ENCODE data around the gene MRAP.

Gene MRAP

DNA sequence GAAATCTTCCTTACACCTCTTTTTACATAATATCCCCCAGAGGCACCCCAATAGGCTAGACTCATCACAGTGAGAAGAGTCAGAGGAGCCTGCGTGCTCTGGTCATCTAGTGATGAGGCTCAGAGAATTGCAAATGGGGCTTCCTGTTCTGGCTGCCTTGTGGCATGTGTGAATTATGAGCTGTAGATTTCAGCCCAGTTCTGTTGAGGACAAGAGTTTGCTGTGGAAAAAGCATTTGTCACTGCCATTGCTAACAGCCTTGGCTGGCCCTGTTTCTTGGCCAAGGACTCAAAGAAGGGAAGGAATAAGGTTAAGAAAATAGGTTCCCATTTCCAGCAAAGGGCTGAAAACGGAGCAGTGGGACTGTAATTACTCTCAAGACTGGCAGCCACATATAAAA lies 30.7 kb downstream of the MRAP start:
- DNase-seq = no peak

DNA sequence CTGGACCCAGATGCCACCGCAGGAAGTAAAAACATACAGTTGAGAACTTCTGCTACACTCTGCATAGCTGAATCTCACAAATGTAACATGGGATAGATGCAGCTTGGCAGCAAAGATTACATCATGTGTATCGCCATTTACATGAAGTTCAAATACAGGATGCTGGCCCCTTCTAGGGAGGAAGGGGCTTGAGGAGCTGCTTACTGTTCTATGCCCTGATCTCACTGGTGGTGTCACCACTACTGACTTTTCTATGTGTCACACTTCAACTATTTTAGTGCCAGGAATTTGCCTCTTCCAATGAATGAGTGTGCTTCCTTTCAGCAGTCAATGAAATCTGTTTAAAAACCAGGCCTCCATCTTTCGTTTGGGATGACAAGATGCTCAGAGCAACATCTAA lies 31.1 kb downstream of the MRAP start:
- DNase-seq = no peak

DNA sequence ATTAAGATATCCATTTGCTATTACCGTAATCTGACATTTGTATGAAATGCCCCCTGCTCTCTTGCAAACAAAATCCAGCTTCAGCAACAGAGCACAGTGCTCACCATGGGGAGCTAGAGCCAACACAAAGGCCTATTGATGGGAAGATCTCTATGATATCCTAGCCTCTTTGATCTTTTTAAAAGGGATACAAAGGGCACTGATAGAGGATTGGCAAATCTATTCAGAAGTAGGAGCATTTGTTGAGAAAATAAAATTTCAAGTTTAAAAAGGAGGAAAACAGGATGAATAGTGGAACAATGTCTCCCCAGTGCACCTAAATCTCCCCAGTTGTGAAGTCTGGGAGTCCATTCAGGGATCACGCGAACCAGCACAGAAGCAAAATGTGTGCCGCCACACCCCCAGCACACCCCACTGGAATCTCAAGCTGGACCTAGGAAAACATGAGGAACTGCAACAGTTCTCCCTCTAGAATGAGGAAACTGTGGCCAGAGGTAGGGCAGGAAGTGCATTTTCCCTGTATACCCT lies 32.2 kb downstream of the MRAP start:
- DNase-seq = no peak

GRCh38 chr21:32331444-32332305 lies 33.0 kb downstream of the MRAP start:
- no peak for DNase-seq

DNA sequence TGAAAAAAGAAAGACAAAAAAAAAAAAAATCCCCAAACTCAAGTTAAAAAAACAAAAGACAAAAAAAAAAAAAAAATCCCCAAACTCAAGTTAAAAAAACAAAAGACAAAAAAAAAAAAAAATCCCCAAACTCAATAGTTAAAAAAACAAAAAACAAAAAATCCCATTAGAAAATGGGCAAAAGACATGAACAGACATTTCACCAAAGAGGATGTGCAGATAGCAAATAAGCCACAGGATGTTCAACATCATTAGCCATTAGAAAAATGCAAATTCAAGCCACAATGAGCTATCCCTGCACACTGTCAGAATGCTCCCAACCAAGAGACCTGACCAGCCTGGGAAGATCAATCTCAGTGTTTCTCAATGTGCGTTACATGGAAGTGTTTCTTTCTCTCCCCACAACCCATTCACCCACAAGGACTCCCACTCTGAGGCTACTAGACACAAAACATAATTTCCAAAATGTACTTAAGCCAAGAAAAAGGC lies 33.9 kb downstream of the MRAP start:
- DNase-seq = no peak

DNA sequence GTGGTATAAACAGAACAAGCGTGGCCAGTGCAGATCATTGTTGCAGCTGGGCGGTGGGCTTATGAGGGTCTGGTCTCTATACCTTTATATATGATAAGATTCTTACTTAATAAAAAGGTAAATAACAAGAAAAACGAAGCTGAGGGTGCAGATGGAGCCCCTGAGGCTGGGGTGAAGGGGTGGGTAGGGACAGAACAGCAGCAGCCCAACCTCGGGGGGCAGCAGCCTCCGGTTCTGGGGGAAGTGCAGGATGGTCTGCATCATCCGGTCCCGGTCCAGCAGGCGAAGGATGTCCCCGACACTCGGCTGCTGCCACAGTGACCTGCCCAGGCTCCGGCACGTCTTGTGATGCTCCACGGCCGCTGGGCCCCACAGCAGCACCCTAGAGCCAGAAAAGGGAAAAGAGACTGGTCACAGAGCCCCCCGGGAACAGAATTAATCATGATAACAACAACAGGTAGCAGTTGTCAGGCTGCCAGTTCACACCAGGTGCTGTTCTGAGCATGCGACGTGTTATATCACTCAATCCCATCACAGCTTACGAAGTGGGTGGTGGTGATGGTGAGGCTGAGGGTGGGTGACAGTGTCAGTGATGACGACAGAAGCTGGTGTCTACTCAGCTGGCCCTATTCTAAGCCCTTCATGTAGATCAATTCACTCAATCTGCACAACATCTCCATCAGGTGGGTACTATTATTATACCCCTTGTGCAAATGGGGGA lies 35.5 kb downstream of the MRAP start:
- no peak for DNase-seq

DNA sequence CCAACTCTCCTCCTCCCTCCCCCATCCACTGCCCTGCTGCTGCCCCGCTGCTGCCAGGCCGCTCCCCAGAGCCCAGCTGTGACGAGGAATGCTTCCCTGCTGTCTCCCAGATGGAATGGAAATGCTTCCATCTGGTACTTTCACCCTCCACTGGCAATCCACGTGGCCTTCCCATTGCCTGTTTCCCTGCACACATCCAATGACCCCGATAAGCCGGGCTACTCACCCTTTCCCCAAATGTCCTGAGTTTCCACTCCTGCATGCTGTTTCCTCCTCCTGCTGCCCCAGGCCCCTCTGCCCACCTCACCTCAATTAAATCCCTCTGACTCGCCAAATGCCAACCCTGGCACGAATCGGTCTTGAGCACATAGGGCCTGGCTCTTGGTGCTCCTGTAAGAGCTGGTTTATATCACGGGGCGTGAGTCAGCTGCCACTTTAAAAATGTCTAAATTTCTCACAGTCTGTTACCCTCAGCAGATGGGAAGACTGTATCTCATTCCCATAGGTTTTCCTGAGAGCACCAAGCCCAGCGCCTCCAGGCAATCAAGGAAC lies 36.4 kb downstream of the MRAP start:
- no peak for DNase-seq

DNA sequence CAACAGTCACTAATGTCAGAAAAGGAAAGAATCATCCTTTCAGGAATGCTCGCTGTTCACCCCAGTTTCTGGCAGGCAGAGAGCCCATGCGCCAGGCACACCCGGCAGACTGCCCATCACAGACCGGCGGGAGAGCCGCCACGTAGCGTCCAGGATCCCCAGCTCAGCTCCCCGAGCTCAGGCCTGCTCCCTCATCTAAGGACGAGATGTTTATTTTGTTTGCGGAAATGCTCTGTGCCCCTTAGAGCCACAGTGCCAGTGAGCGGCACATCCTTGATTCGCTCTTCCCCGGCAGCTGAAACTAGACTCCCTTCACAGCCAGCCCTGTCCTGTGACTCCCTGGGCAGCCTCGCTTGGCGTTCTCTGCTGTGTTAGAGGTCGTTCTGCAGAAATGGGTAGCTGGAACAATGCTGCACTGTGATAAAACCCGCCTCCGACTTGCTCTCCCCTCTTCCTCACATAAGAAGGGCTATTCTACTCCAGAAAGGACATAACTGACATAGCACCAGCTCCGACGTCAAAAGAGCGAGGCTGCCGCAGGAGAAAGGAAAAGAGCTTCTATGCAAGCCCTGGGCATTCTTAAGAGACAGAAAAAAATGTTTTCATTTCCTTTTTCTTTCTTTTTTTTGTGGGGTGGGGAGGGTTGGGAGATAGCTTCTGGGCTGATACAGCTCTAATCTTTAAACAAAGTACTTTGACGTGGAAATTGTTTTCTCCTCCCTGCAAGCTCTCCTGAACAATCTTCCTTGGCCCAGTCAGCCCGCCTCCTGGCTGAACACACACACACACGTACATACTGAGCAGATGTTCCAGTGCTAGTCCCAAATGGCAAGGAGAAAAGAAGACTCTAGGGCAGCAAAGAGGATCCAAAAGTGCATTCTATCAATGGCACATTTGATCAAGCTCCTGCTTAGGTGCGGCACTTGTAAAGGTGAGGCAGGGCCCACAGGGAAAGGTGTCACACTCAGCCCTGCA lies 37.2 kb downstream of the MRAP start:
- no peak for DNase-seq

DNA sequence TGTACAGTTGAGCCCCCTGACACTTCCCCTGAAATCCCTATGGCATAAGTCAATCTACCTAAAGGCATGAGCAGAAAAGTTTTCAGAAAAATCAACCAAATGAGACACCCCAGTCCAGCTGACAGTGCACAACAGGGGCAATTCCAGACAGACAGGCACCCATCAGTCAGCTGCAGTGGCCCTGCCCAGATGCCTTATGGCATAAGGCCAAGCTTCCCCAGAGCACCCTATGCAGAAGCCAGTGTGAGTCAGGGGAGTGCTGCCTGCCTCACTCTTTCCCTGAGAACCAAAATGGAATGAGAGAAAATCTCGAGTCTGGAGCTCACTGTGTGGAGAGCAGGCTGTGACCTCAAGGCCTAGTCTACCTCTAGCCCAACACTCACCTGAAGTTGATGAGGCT lies 38.1 kb downstream of the MRAP start:
- DNase-seq = no peak

GRCh38 chr21:32337206-32337605 lies 38.6 kb downstream of the MRAP start:
- no peak for DNase-seq

GRCh38 chr21:32338209-32338921 lies 39.7 kb downstream of the MRAP start:
- no peak for DNase-seq

GRCh38 chr21:32340863-32341848 lies 42.5 kb downstream of the MRAP start:
- DNase-seq = no peak

- DNase-seq = no peak
Measured at GRCh38 chr21:32346951-32347350, 48.3 kb downstream of the MRAP start.

GRCh38 chr21:32347351-32347750 lies 48.7 kb downstream of the MRAP start:
- DNase-seq = no peak

- no peak for DNase-seq
Measured at GRCh38 chr21:32347977-32348376, 49.3 kb downstream of the MRAP start.

- no peak for DNase-seq
Measured at GRCh38 chr21:32348604-32349332, 50.1 kb downstream of the MRAP start.

DNA sequence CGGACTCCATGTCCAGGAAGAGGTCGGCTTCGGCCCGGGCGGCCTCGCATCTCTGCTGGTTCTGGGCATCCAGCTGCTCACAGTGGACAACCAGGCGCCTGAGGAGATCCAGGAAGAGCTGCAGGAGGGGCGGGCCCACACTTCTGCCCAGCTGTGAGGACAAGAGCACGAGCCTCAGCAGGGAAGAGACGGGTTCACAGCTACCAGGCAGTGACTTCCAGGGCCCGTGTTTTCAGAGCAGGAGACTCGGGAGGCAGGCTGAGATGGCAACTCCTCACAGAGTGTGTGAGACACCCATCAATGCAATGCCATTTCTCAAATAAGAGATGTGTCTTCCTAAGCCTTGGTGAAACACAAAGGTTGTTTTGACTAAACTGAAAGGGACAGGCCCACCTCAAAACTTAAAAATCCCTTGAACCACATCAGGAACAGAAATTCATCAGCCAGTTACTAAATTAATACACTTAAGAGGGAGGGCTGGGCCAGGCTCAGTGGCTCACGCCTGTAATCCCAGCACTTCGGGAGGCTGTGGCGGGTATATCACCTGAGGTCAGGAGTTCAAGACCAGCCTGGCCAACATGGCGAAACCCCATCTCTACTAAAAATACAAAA lies 50.8 kb downstream of the MRAP start:
- no peak for DNase-seq

- DNase-seq = no peak
Measured at GRCh38 chr21:32350211-32350980, 51.7 kb downstream of the MRAP start.

All from activated CD4-positive, alpha-beta T cell treated with anti-CD3 and anti-CD28 coated beads, Interleukin-2, amount 50 U/mL, for 1 hour (primary cell).